GM12872 (cell line): ENCODE measurements around the gene SPA17.
A peak's percentile ranks its signal among the peaks of the same experiment; 100 is the strongest.

ENCODE experiments used
- TF ChIP-seq, protein P1 (sequence below): IDR thresholded peaks from 3 replicates; pipeline ENCODE4 v1.5.1; 2011; ENCODE audit warnings: low read depth, mild to moderate bottlenecking, low read length, moderate library complexity; ENCODE audit not compliant: insufficient read depth

Gene SPA17

DNA sequence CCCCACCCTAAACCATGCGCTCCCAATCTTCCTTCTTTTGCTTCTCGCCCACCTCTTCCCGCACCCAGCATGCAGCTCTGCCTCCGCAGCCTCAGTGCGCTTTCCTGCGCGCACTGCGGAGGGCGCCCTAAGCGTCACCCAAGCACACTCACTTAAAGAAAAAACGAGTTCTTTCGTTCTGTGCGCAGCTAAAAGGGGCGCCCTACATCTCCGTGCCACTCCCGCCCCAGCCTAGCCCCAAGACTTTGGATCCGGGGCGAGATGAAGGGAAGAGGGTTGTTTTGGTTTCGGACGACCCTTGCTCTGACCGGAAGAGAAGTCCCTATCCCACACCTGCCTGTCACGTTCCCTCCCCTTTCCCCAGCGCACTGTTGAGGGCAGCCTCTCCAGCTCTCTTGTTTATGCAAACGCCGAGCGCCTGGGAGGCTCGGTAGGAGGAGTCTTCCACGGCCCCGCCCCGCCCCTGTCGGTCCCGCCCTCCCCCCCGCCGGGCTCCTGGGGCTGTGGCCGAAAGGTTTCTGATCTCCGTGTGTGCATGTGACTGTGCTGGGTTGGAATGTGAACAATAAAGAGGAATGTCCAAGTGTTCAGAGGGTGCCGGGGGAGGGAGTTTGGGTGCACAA, 73.0 kb downstream of the SPA17 start:
- TF ChIP-seq, protein P1, sequence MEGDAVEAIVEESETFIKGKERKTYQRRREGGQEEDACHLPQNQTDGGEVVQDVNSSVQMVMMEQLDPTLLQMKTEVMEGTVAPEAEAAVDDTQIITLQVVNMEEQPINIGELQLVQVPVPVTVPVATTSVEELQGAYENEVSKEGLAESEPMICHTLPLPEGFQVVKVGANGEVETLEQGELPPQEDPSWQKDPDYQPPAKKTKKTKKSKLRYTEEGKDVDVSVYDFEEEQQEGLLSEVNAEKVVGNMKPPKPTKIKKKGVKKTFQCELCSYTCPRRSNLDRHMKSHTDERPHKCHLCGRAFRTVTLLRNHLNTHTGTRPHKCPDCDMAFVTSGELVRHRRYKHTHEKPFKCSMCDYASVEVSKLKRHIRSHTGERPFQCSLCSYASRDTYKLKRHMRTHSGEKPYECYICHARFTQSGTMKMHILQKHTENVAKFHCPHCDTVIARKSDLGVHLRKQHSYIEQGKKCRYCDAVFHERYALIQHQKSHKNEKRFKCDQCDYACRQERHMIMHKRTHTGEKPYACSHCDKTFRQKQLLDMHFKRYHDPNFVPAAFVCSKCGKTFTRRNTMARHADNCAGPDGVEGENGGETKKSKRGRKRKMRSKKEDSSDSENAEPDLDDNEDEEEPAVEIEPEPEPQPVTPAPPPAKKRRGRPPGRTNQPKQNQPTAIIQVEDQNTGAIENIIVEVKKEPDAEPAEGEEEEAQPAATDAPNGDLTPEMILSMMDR = peak; percentile 84
